Colonic mucosa (tissue), 4 donors: ENCODE data around the gene ARHGEF10L. TPM values are rescaled to one million over a fixed set of nuclear protein-coding genes. Genes with fewer than 3 reads are reported as not detected.
"Not testable (repeated sequence)": the region's sequence is repeated elsewhere in the genome, so short reads cannot be mapped to it uniquely, and the experiment has no call there.

Source experiments
- DNase-seq: peaks from one replicate; pipeline ENCODE4 v3.0.0-alpha.2; 2020
- H3K27ac ChIP-seq: fragments of 200-600 bp; one replicate; pipeline ENCODE4 v1.8.0; 2021
- H3K27me3 ChIP-seq: fragments of 200-600 bp; one replicate; pipeline ENCODE4 v1.8.0; 2021
- H3K36me3 ChIP-seq: fragments of 200-600 bp; one replicate; pipeline ENCODE4 v1.8.0; 2021
- H3K4me1 ChIP-seq: fragments of 200-600 bp; one replicate; pipeline ENCODE4 v1.8.0; 2021; ENCODE audit warnings: mild to moderate bottlenecking
- H3K4me3 ChIP-seq: fragments of 200-600 bp; one replicate; pipeline ENCODE4 v1.8.0; 2021
- H3K9ac ChIP-seq, 2 donors: one replicate each; pipeline ENCODE4 v1.7.0; 2013; ENCODE audit warnings: control low read depth in 2 of 2, low read depth in 2 of 2, low read length in 2 of 2
- H3K9me3 ChIP-seq: fragments of 200-600 bp; one replicate; pipeline ENCODE4 v1.8.0; 2021
- CTCF ChIP-seq: fragments of 200-600 bp; IDR thresholded peaks from one replicate; pipeline ENCODE4 v1.8.0; 2022; ENCODE audit warnings: antibody characterized with exemption, mild to moderate bottlenecking
- intact Hi-C: fragments of 100-400 bp; cut with DNase I; formaldehyde crosslinking; loops from one replicate; pipeline ENCODE4 v1.14.1; 2022
- total RNA-seq, 2 donors: library from RNA; stranded (reverse); fragmentation: NEBNext Ultra II Directional in 1 of 2; extraction: Animal tissue kit (Norgen Biotek cat#: 25700) in 1 of 2; gene quantifications; one replicate each; pipeline ENCODE4 v1.2.1, GENCODE V29; 2021
- donor health status: healthy.
- donor health status: DM: no; HTN: no; CAD: no.
- donor health status: DM: no; HTN: no; CAD: no.

ARHGEF10L gene
- total RNA-seq, 2 donors from 2014 or later, result 77.5 to 133 TPM

GRCh38 chr1:17743925-17744324, 204.4 kb downstream of the ARHGEF10L start:
- H3K4me3 ChIP-seq, result no peak overlapping the region
- no peak overlapping the region for H3K9ac ChIP-seq
- no peak for DNase-seq
- TF ChIP-seq CTCF, result no peak
- H3K36me3 ChIP-seq, result no peaks in the 10 kb centered on the region
- no peaks in the 10 kb centered on the region for H3K4me1 ChIP-seq
- no peaks in the 10 kb centered on the region for H3K9me3 ChIP-seq
- H3K27ac ChIP-seq, result no peak overlapping the region
- intact Hi-C loops, result no loop called here
- H3K27me3 ChIP-seq, result no peaks in the 10 kb centered on the region

GRCh38 chr1:17744666-17745478, 205.4 kb downstream of the ARHGEF10L start:
- Histone ChIP-seq H3K27me3 (no peaks in the 10 kb centered on the region), H3K9ac (no peak overlapping the region), H3K36me3 (no peaks in the 10 kb centered on the region), H3K9me3 (no peaks in the 10 kb centered on the region), H3K4me1 (no peaks in the 10 kb centered on the region), H3K27ac (no peak overlapping the region), H3K4me3 (no peak overlapping the region)
- no peak for DNase-seq
- intact Hi-C loops, result no loop called here
- no peak for TF ChIP-seq CTCF

GRCh38 chr1:17745479-17745955, 206.0 kb downstream of the ARHGEF10L start:
- H3K36me3 ChIP-seq, result no peaks in the 10 kb centered on the region
- no peak overlapping the region for H3K4me3 ChIP-seq
- H3K9me3 ChIP-seq, result no peaks in the 10 kb centered on the region
- TF ChIP-seq CTCF, result no peak
- DNase-seq, result no peak
- no peaks in the 10 kb centered on the region for H3K4me1 ChIP-seq
- no peak overlapping the region for H3K9ac ChIP-seq
- intact Hi-C loops, result no loop called here
- H3K27ac ChIP-seq, result no peak overlapping the region
- no peaks in the 10 kb centered on the region for H3K27me3 ChIP-seq

GRCh38 chr1:17746281-17746680, 206.8 kb downstream of the ARHGEF10L start:
- H3K9me3 ChIP-seq, H3K4me1 ChIP-seq, intact Hi-C loops, H3K27me3 ChIP-seq, DNase-seq, H3K27ac ChIP-seq, H3K36me3 ChIP-seq, H3K9ac ChIP-seq, H3K4me3 ChIP-seq: not testable (repeated sequence)

- Histone ChIP-seq H3K9me3 (no peaks in the 10 kb centered on the region), H3K9ac (no peak overlapping the region), H3K27ac (no peak overlapping the region), H3K4me1 (no peaks in the 10 kb centered on the region), H3K27me3 (no peaks in the 10 kb centered on the region), H3K36me3 (no peaks in the 10 kb centered on the region), H3K4me3 (no peak overlapping the region)
- no peak for TF ChIP-seq CTCF
- intact Hi-C loops, result no loop called here
- DNase-seq, result no peak
These were observed 207.4 kb downstream of the ARHGEF10L start for GRCh38 chr1:17746920-17747319.

Other genes starting within 250 kb of the ARHGEF10L start
- gene PADI4, start 231.5 kb upstream of the ARHGEF10L start, total RNA-seq, result not detected
- gene PADI6, start 167.5 kb upstream of the ARHGEF10L start, total RNA-seq, result not detected
- 100 to 1,000 TPM in 1 of 2 donors, 10 to 100 TPM in 1; 69.3 to 121 TPM for gene RCC2, start 100.0 kb upstream of the ARHGEF10L start, total RNA-seq
- gene ACTL8, start 215.6 kb downstream of the ARHGEF10L start, total RNA-seq, result 1 to 10 TPM in 1 of 2 donors, under 1 TPM in 1; 0.13 to 2.8 TPM